HG03025 (cell line): ENCODE measurements around the gene LRRC4C.

ENCODE experiments used
- ATAC-seq: cut with Tn5 transposase; IDR thresholded peaks from one replicate; pipeline ENCODE4 v1.9.1; 2021; ENCODE audit warnings: mild to moderate bottlenecking, moderate library complexity; ENCODE audit not compliant: unreplicated experiment, low FRiP score

Gene LRRC4C

GRCh38 chr11:40080434-40080833, 1379.0 kb downstream of the LRRC4C start:
- no peak for ATAC-seq
